Common myeloid progenitor, CD34-positive (primary cell): ENCODE data around the gene BAIAP2.
A peak's percentile ranks its signal among the peaks of the same experiment; 100 is the strongest.

Source experiments
- CTCF ChIA-PET: fragments of 350-600 bp; sonication (Branson Sonifier 250); formaldehyde crosslinking; loops from one replicate; lab custom pipeline; 2021; ENCODE audit warnings: antibody characterized with exemption; lab: Charles Lee
- POLR2A ChIA-PET: fragments of 350-600 bp; sonication (Branson Sonifier 250); formaldehyde crosslinking; loops from one replicate; lab custom pipeline; 2021; ENCODE audit warnings: antibody characterized with exemption; lab: Charles Lee
- DNase-seq, 3 donors: peaks; one replicate each; pipeline versions ENCODE4 v3.0.0 to v3.0.0-alpha.2; 2013
- H3K27ac ChIP-seq, 2 experiments: 1 replicate in 1 of 2; 2 replicates in 1 of 2; pipeline ENCODE4 v1.7.0; 2013; ENCODE audit warnings: inconsistent platforms in 2 of 2, low read length in 2 of 2, mild to moderate bottlenecking in 2 of 2, low read depth in 1 of 2, moderate library complexity in 1 of 2; ENCODE audit not compliant: severe bottlenecking in 2 of 2, insufficient read depth in 1 of 2, poor library complexity in 1 of 2
- H3K27me3 ChIP-seq, 5 experiments: replicated peaks in 2 of 5; 1 replicate in 3 of 5; 2 replicates in 2 of 5; pipeline versions ENCODE4 v1.6.1 to v1.7.0; 2013; ENCODE audit warnings: low read length in 4 of 5, mild to moderate bottlenecking in 2 of 5, moderate library complexity in 2 of 5, inconsistent platforms in 1 of 5; ENCODE audit not compliant: insufficient read depth in 5 of 5, control insufficient read depth in 4 of 5
- H3K36me3 ChIP-seq, 4 experiments: 1 replicate in 2 of 4; 2 replicates in 2 of 4; pipeline versions ENCODE4 v1.6.1 to v1.7.0; 2013; ENCODE audit warnings: low read length in 3 of 4, control low read depth in 1 of 4, mild to moderate bottlenecking in 1 of 4; ENCODE audit not compliant: control insufficient read depth in 4 of 4, insufficient read depth in 4 of 4
- H3K4me1 ChIP-seq, 4 experiments: 1 replicate in 3 of 4; 2 replicates in 1 of 4; pipeline versions ENCODE4 v1.6.1 to v1.7.1; 2013; ENCODE audit warnings: low read length in 3 of 4, mild to moderate bottlenecking in 3 of 4, control low read depth in 1 of 4, inconsistent platforms in 1 of 4, moderate library complexity in 1 of 4; ENCODE audit not compliant: control insufficient read depth in 4 of 4, insufficient read depth in 4 of 4; ENCODE audit errors: control extremely low read depth in 1 of 4
- H3K4me3 ChIP-seq, 7 experiments: 1 replicate in 4 of 7; 2 replicates in 3 of 7; pipeline versions ENCODE4 v1.5.1 to v1.7.0; 2013; ENCODE audit warnings: mild to moderate bottlenecking in 7 of 7, low read length in 6 of 7, moderate library complexity in 6 of 7, inconsistent platforms in 2 of 7, low read depth in 2 of 7, control low read depth in 1 of 7; ENCODE audit not compliant: insufficient read depth in 4 of 7, control insufficient read depth in 1 of 7; ENCODE audit errors: extremely low read depth in 1 of 7
- H3K9me3 ChIP-seq, 5 experiments: 1 replicate in 4 of 5; 2 replicates in 1 of 5; pipeline versions ENCODE4 v1.6.1 to v1.7.1; 2013; ENCODE audit warnings: low read length in 4 of 5, mild to moderate bottlenecking in 2 of 5, inconsistent platforms in 1 of 5, low read depth in 1 of 5, moderate library complexity in 1 of 5; ENCODE audit not compliant: control insufficient read depth in 4 of 5, insufficient read depth in 2 of 5; ENCODE audit errors: control extremely low read depth in 1 of 5
- WGBS: methylation state at CpG from one replicate; pipeline ENCODE4 v1.1.5; 2013; ENCODE audit not compliant: insufficient coverage; 5-methylcytosine and 5-hydroxymethylcytosine counted together

BAIAP2 gene

GRCh38 chr17:81018044-81018802 is 16.7 kb upstream of the BAIAP2 start:
- CTCF ChIA-PET = interaction anchor here (0.9 to 3.4 kb wide), 3 partner anchors 13 to 86 kb away, joined by 3 to 16 read pairs (median 4); no protein-coding TSS in a partner anchor
- H3K9me3 ChIP-seq = peaks cover 0 to 3% (median 0%) of the 10 kb centered on the region in 5 experiments

GRCh38 chr17:81019563-81020442 is 15.1 kb upstream of the BAIAP2 start:
- Histone ChIP-seq H3K36me3 (no peaks in the 10 kb centered on the region), H3K27me3 (no peaks in the 10 kb centered on the region), H3K4me1 (peaks cover 0 to 38% (median 35%) of the 10 kb centered on the region in 4 experiments), H3K27ac (peak overlapping the region in 1 of 2 experiments; percentile 83), H3K4me3 (no peak overlapping the region), H3K9me3 (peaks cover 0 to 3% (median 0%) of the 10 kb centered on the region in 5 experiments)
- ChIA-PET POLR2A (no interaction called here), CTCF (interaction anchor here (0.6 to 3.4 kb wide), 4 partner anchors 12 to 78 kb away, joined by 4 to 16 read pairs (median 4); no protein-coding TSS in a partner anchor)
- 93% methylated on average over 19 of the region's 24 CpGs for WGBS
- no peak for DNase-seq

More at GRCh38 chr17:81018044-81018802, 16.7 kb upstream of the BAIAP2 start:
- H3K27me3 ChIP-seq = no peaks in the 10 kb centered on the region
- peaks cover 0 to 32% (median 29%) of the 10 kb centered on the region in 4 experiments for H3K4me1 ChIP-seq
- peak overlapping the region; percentile 27 to 84 (median 62) for H3K4me3 ChIP-seq
- H3K27ac ChIP-seq = peak overlapping the region; percentile 69 to 83
- POLR2A ChIA-PET = interaction anchor here (1.0 kb wide), 2 partner anchors 15 to 17 kb away, joined by 3 read pairs; partner anchors contain the start of gene BAIAP2
- 3% methylated on average over 29 of the region's 29 CpGs for whole genome bisulfite sequencing
- no peaks in the 10 kb centered on the region for H3K36me3 ChIP-seq
- DNase-seq = peak in 2 of 3 donors; percentile 62 to 74

GRCh38 chr17:81020443-81020766 is 14.5 kb upstream of the BAIAP2 start:
- no peak for DNase-seq
- ChIA-PET POLR2A (no interaction called here), CTCF (interaction anchor here (0.6 to 3.4 kb wide), 4 partner anchors 13 to 77 kb away, joined by 4 to 16 read pairs (median 4); no protein-coding TSS in a partner anchor)
- H3K4me1 ChIP-seq = peaks cover 0 to 38% (median 35%) of the 10 kb centered on the region in 4 experiments
- H3K27ac ChIP-seq = no peak overlapping the region
- H3K9me3 ChIP-seq = peaks cover 0 to 3% (median 0%) of the 10 kb centered on the region in 5 experiments
- 96% methylated on average over 8 of the region's 11 CpGs for WGBS
- H3K36me3 ChIP-seq = no peaks in the 10 kb centered on the region
- no peak overlapping the region for H3K4me3 ChIP-seq
- H3K27me3 ChIP-seq = no peaks in the 10 kb centered on the region

GRCh38 chr17:81020767-81021497 is 14.0 kb upstream of the BAIAP2 start:
- POLR2A ChIA-PET = no interaction called here
- H3K36me3 ChIP-seq = no peaks in the 10 kb centered on the region
- H3K9me3 ChIP-seq = peaks cover 0 to 3% (median 0%) of the 10 kb centered on the region in 5 experiments
- CTCF ChIA-PET = interaction anchor here (0.6 to 1.8 kb wide), 3 partner anchors 14 to 77 kb away, joined by 4 to 5 read pairs (median 4); no protein-coding TSS in a partner anchor
- no peak overlapping the region for H3K4me3 ChIP-seq
- H3K4me1 ChIP-seq = peaks cover 0 to 38% (median 35%) of the 10 kb centered on the region in 4 experiments
- 92% methylated on average over 19 of the region's 24 CpGs for WGBS
- no peak for DNase-seq
- peaks cover 0 to 1% (median 0%) of the 10 kb centered on the region in 5 experiments for H3K27me3 ChIP-seq
- no peak overlapping the region for H3K27ac ChIP-seq

GRCh38 chr17:81021531-81022343 is 13.2 kb upstream of the BAIAP2 start:
- H3K27ac ChIP-seq = no peak overlapping the region
- H3K4me3 ChIP-seq = no peak overlapping the region
- POLR2A ChIA-PET = no interaction called here
- peaks cover 0 to 38% (median 35%) of the 10 kb centered on the region in 4 experiments for H3K4me1 ChIP-seq
- H3K27me3 ChIP-seq = peaks cover 0 to 9% (median 0%) of the 10 kb centered on the region in 5 experiments
- H3K9me3 ChIP-seq = no peaks in the 10 kb centered on the region
- 96% methylated on average over 14 of the region's 19 CpGs for WGBS
- DNase-seq = no peak
- H3K36me3 ChIP-seq = no peaks in the 10 kb centered on the region
- CTCF ChIA-PET = interaction anchor here (2.2 to 2.6 kb wide), 2 partner anchors 11 to 76 kb away, joined by 10 to 12 read pairs; no protein-coding TSS in a partner anchor

- Histone ChIP-seq H3K36me3 (no peaks in the 10 kb centered on the region), H3K4me1 (peaks cover 0 to 35% (median 31%) of the 10 kb centered on the region in 4 experiments), H3K27ac (no peak overlapping the region), H3K4me3 (no peak overlapping the region), H3K27me3 (peaks cover 0 to 15% (median 0%) of the 10 kb centered on the region in 5 experiments), H3K9me3 (peaks cover 0 to 5% (median 0%) of the 10 kb centered on the region in 5 experiments)
- CTCF ChIA-PET = interaction anchor here (2.2 to 2.6 kb wide), 2 partner anchors 11 to 75 kb away, joined by 10 to 12 read pairs; no protein-coding TSS in a partner anchor
- 100% methylated on average over 2 of the region's 6 CpGs for WGBS
- POLR2A ChIA-PET = no interaction called here
- DNase-seq = no peak
Observed at GRCh38 chr17:81022344-81022676, 12.6 kb upstream of the BAIAP2 start.
